ENCODE data around the gene CEP63.
"Not testable (repeated sequence)": the region's sequence is repeated elsewhere in the genome, so short reads cannot be mapped to it uniquely, and the experiment has no call there.

Gene CEP63

DNA sequence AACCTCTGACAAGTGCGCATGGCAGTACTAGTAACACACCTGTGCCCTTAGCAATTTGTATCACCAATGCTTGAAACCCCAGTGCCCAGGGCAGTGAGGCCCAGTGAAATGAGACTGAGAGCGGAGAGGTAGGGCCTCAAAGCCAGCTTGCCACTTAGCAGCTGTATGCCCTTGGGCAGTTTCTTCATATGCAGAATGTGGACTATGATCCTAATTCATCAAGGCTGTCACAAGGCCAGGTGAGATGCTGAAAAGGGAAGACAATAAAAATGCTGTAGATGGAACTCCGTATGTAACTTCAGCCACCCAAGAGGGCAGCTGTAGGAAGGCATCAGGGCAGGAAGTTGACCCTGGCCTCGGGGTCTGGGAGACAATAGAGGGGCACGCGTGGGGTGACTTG, 90.6 kb downstream of the CEP63 start:
- no peak for DNase-seq (ENCODE audit: low read depth in 2 of 2)

DNA sequence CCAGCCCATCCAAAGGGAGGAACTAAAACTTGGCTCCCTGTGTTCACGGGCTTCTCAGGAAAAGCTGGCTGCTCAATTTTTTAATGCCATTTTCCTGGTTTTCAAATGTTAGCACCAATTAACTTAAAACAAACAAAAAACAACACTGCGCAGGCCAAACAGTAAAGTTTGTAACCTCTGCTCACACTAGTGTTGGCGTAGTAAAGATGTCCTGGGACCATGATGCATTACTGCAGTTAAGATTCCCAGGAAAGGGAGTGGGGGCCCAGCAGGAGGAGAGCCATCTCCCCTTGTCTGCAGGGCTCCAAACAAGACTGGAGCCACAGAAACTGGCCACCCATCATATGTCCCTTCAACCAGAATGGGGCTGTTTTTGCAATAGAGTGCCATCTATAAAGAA, 91.0 kb downstream of the CEP63 start:
- DNase-seq (ENCODE audit: low read depth in 2 of 2) = no peak

DNA sequence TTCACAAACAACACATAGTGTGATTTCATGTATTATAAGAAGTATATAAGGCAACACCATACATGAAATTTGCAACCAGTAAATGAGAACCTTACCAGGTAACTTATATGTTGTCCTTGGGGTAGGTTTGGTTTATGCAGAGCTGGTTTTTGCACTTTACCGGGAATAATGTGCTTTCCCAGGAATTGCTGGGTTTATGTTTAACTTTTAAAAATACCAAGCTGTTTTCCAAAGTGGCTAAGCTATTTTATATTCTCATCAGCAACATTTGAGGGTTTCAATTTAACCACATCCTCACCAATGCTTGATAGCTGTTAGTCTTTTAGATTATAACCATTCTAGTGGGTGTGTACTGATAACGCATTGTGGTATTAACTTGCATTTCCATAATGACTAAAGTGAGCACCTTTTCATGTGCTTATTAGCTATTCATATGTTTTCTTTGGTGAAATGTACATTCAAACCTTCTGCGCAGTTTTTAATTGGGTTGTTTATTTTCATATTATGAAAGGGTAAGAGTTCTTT, 93.3 kb downstream of the CEP63 start:
- DNase-seq (ENCODE audit: low read depth in 2 of 2) = no peak

DNA sequence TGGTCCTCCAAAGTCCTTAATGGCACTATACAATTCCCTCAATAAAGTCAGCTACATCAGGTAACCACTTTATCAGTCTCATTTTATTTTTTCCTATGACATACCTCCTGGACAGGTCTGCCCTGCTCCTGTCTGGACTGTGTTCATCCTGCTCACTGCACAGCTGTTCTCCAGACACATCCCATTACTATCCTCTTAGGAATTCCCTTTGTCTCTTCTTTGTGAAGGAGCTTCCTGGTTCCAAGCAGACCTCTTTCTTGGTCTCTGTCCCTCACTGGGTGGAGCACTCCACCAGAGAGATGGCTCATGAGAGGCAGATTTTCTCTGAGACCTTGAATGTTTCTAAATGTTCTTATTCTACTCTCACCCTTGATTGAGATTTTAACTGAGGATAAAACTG, 104.9 kb downstream of the CEP63 start:
- no peak for DNase-seq (ENCODE audit: low read depth in 2 of 2)

DNA sequence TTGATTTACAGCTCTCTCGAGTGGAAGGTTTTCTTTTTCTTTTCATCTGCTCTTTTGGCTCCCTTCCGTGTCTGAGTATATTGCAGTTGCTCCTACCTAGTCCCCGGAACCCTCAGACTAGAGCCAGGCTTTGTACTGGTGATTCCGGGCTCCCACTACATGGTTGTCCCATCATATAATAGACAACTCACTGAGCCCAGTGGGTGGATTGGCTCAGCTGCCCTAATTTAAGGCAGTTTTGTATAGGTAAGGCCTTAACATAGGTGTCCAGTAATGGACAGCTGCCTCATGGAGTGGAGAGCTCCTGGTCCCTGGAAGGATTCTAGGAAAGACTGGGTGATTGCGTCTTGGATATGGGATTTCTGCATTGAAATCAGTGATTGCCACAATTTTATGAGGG, 106.9 kb downstream of the CEP63 start:
- no peak for DNase-seq (ENCODE audit: low read depth in 2 of 2)

DNA sequence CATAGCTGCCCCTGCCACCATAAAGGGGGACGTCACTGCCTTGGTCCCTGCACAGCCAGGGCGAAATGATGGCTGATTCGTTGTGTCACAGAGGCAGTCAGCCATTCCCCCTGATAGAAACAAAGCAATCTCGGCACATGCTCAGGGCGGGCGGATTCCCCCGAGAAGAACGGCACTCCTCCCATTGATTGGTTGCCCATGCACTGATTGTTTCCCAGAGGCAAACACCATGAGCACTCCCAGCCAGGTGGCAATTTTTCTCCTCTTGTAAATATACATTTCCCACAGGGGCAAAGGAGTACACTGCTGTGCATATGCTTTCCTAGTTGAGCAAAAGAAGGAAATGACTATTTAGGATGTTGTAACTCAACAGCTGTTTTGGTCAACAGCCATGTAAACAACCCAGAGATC, 108.5 kb downstream of the CEP63 start:
- DNase-seq (ENCODE audit: low read depth in 2 of 2) = no peak

DNA sequence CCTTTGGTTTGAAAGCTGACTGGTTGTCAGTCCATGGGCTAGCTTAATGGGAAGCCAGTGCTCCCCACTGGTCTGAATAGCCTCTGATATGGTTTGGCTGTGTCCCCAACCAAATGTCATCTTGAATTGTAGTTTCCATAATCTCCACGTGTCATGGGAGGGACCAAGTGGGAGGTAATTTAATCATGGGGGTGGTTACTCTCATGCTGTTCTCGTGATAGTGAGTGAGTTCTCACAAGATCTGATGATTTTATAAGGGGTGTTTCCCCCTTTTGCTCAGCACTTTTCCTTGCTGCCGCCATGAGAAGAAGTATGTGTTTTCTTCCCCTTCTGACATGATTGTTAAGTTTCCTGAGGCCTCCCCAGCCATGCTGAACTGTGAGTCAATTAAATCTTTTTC, 109.1 kb downstream of the CEP63 start:
- DNase-seq (ENCODE audit: low read depth in 2 of 2) = not testable (repeated sequence)

- DNase-seq (ENCODE audit: low read depth in 2 of 2) = no peak
Observed at GRCh38 chr3:134597390-134597970, 111.6 kb downstream of the CEP63 start.

GRCh38 chr3:134598763-134599545, 113.1 kb downstream of the CEP63 start:
- DNase-seq (ENCODE audit: low read depth in 2 of 2) = no peak

- DNase-seq (ENCODE audit: low read depth in 2 of 2) = no peak
Observed at GRCh38 chr3:134600206-134600605, 114.3 kb downstream of the CEP63 start.

DNA sequence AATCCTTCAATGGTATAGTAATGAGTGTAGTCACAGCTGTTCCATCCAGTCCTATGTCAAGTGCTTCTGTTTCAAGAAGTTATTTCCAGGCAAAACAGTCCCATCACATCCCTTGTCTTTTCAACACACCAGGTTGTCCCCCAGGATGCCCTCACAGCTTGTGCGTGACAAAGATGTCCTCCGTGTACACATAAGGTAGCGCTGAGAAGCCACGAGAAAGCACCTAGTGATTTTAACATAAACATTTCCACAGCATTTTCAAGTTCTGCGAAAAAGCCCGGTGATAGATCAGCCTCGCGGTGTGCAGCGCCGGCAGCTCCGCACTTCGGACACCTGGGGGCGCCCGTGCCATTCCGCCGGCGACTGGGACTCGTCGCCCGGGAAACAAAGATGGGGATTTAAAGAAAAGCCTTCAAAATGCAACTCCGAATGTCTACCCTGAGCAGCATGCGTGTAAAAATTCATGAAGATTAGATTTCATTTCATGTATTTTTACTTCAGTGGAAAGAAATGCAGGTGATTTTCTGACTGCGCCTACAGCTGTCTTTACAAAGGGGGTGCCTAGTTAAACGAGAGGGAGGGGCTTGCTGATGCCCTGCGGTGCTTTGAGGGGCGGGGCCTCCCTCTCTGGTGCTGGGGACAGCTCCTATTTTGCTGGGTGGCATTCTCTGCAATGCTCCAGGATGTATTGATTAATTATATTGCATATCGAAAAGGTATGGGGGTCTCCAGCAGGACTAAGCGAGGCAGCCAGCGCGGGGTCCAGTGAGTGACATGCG, 115.0 kb downstream of the CEP63 start:
- peak; percentile 30 to 44 for DNase-seq (ENCODE audit: low read depth in 2 of 2)

DNA sequence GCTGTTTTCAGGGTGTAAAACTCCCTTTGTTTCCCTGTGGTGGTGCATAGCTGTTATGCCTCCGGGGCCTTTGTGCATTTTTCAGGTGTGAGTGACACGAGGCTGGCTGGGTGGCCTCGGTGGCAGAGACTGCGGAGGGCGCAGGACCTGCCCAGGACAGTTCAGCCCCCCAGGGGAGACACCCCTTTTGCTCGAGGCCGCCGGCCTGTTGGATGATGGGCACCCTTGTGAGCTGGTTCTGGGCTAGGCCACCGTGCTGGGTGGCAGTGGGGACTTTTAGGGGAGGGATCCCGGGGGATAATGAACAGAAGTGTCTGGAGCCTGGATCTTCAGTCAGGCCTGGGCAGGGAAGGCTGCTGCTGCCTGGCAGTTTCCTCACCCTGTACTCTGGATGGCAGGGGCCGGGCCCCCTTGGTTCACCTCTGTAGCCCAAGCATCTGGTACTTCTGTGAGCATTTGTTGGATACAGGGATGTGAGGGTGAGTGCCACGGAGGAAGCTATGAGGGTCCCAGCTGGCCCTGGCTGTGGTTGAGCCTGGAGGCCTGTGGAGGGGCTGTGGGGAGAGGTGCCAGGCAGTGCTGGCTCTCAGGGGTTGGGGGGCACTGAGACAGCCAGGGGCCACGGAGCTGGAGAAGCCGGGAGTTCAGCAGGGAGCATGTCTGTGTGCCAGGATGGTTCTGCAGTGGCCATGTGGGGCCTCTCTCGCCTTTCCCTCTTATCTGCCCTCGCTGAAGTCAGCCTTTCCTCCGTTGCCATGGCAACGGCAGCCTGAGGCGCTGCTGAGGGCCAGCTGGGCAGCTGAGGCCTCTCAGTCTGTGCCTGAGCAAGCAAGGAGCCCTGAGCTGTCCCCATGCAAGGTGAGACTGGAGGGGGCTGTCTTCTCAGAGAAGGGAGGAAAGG, 115.9 kb downstream of the CEP63 start:
- DNase-seq (ENCODE audit: low read depth in 2 of 2) = no peak

DNA sequence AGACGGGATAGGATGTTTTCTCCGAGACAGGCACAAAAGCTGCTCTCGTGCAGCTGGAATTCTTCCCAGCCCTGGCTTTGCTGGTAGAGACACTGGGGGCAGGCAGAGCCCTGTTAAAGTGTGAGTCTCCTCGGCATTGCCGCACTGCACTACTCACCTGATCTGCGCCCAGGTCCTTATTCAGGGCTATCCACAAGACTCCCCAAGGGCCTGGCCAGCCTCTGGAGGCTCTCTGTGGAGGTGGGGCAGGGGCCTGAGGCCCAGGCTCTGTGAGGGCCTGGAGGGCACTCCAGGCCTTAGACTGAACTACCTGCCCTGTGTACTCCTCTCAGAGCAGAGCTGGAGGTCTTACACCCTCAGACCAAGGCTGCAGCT, 116.6 kb downstream of the CEP63 start:
- DNase-seq (ENCODE audit: low read depth in 2 of 2) = no peak

DNA sequence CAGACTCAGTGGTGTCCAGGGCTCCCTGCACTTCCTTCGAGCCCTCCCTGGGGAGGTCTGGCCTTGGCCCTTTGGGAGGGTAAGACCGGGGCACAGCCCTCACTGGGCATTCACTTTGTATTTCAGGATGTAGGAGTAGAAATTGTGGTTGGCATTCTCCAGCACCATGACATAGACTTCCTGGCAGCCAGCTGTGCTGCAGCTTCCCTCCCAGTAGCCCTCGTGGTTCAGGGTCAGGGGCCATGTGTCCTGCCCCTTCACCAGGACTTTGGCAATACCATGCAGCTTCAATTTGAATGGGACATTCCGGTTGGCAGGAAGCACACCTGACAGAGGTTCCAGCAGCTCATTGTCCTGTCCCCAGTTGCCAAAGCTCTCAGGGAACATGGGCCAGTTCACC, 117.6 kb downstream of the CEP63 start:
- no peak for DNase-seq (ENCODE audit: low read depth in 2 of 2)

DNA sequence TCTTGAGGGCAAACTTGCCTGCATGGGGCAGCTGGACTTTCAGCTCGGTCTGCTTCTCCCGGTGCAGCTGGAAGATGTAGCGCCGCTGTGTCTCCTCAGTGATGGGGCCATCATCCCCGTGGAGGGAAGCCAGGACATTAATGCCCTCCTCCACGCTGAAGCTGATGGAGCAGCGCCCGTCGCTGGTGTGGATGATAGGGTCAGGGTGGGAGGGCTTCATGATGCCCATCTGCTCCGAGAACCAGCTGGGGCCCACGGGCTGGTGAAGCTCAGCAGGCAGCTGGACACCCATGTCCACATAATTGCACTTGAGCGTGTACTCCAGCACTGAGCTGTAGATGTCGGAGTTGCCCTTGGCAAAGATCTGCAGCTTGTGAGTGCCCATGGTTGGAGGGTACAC, 118.1 kb downstream of the CEP63 start:
- DNase-seq (ENCODE audit: low read depth in 2 of 2) = no peak

GRCh38 chr3:134605556-134605955, 119.7 kb downstream of the CEP63 start:
- no peak for DNase-seq (ENCODE audit: low read depth in 2 of 2)

- DNase-seq (ENCODE audit: low read depth in 2 of 2) = no peak
Observed at GRCh38 chr3:134606033-134607025, 120.5 kb downstream of the CEP63 start.

DNA sequence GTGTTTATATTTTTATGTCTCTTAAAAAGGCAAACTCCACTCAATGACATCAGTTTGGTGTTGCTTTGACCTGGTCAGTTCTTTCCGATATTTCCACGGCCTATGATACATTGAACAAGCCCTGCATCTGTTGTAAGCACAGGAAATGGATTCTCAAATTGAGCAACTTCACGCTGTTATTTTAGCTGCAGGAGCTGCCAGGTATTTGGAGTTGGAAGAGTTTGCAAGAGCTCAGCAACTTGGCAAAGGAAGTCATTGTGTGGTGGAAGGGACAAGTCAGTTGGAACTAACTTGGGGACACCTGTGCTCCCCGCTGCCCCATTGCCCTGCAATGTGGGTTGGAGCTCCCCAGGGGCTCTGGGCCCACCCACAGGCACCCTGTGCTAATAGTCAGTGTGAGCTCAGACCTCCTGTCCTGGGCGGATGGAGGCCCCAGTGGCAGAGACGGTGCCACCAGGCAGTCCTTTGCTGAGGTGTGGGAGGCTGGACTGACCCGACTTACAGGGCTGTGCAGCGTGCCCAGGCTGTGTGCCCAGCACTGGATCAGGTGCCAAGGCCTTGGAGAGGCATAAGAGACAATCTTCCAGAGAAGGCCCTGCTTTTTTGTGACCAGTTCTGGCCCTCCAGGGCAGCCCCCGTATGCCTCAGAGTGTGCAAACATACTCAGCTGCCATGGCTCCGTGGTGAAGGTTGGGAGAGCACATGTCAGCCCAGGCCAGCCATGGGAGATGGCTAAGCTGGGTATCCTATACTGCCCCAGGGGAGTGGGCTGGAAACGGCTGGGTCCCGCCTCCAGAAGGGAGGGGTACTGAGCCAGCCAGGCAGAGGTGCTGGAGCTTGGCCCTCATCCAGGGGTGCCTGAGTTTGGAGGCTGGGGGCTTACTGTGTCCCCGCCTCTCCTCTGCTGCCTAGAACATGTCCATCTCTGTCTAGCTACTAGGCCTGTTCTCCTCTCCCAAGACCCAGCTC, 121.5 kb downstream of the CEP63 start:
- no peak for DNase-seq (ENCODE audit: low read depth in 2 of 2)
